SIG-M5 (cell line): ENCODE results near the gene MED26.

ENCODE experiments used
- DNase-seq: peaks from one replicate; lab custom pipeline; 2025; lab: John Stamatoyannopoulos, UW

MED26 gene

GRCh38 chr19:16612636-16613035 is 15.4 kb downstream of the MED26 start:
- DNase-seq = no peak

- DNase-seq = no peak
These were observed 16.9 kb downstream of the MED26 start for GRCh38 chr19:16611121-16611520.

- no peak for DNase-seq
These were observed 18.3 kb downstream of the MED26 start for GRCh38 chr19:16609511-16610200.

GRCh38 chr19:16608290-16608739 is 19.7 kb downstream of the MED26 start:
- DNase-seq = peak; percentile 28

GRCh38 chr19:16607819-16608218 is 20.2 kb downstream of the MED26 start:
- no peak for DNase-seq

GRCh38 chr19:16605553-16605994 is 22.4 kb downstream of the MED26 start:
- DNase-seq = no peak

GRCh38 chr19:16605115-16605514 is 22.9 kb downstream of the MED26 start:
- no peak for DNase-seq

- DNase-seq = no peak
These were observed 23.4 kb downstream of the MED26 start for GRCh38 chr19:16604615-16605014.

GRCh38 chr19:16603090-16603489 is 24.9 kb downstream of the MED26 start:
- DNase-seq = no peak

- no peak for DNase-seq
These were observed 26.5 kb downstream of the MED26 start for GRCh38 chr19:16601378-16602052.

GRCh38 chr19:16600824-16601223 is 27.2 kb downstream of the MED26 start:
- no peak for DNase-seq

- no peak for DNase-seq
These were observed 28.2 kb downstream of the MED26 start for GRCh38 chr19:16599655-16600346.

- DNase-seq = no peak
These were observed 29.2 kb downstream of the MED26 start for GRCh38 chr19:16598848-16599247.

GRCh38 chr19:16596399-16596798 is 31.6 kb downstream of the MED26 start:
- DNase-seq = no peak

- no peak for DNase-seq
These were observed 32.9 kb downstream of the MED26 start for GRCh38 chr19:16595097-16595496.

- no peak for DNase-seq
These were observed 33.3 kb downstream of the MED26 start for GRCh38 chr19:16594681-16595091.

- DNase-seq = no peak
These were observed 33.8 kb downstream of the MED26 start for GRCh38 chr19:16594131-16594586.

- DNase-seq = no peak
These were observed 34.8 kb downstream of the MED26 start for GRCh38 chr19:16593181-16593580.

- no peak for DNase-seq
These were observed 36.0 kb downstream of the MED26 start for GRCh38 chr19:16591803-16592556.

- DNase-seq = no peak
These were observed 36.9 kb downstream of the MED26 start for GRCh38 chr19:16590876-16591802.

- no peak for DNase-seq
These were observed 38.1 kb downstream of the MED26 start for GRCh38 chr19:16589917-16590316.
